Left ventricle myocardium superior (tissue), 1 donor: ENCODE measurements around the gene TTC17. TPM values are rescaled to one million over a fixed set of nuclear protein-coding genes. Genes with fewer than 3 reads are reported as not detected.
"Not testable (repeated sequence)": the region's sequence is repeated elsewhere in the genome, so short reads cannot be mapped to it uniquely, and the experiment has no call there.

Source experiments
- ATAC-seq: fragments of 200-7000 bp; cut with Tn5 transposase; one replicate; pipeline ENCODE4 v1.9.1; 2020; ENCODE audit warnings: mild to moderate bottlenecking, moderate library complexity
- DNase-seq: peaks from one replicate; pipeline ENCODE4 v3.0.0-alpha.2; 2020
- intact Hi-C: fragments of 100-400 bp; cut with micrococcal nuclease; formaldehyde crosslinking; loops from one replicate; pipeline ENCODE4 v1.11.0; 2022
- total RNA-seq: library from RNA; stranded (reverse); fragmentation: NEBNext Ultra II Directional; extraction: Animal tissue kit (Norgen Biotek cat#: 25700); gene quantifications from one replicate; pipeline ENCODE4 v1.2.1, GENCODE V29; 2021
- donor health status: DM: no; HTN: yes; CAD: no; lungs with severe emphysema.

TTC17 gene
- total RNA-seq, 1 donor from 2014 or later = 29.7 TPM

GRCh38 chr11:43440486-43440885 is 81.8 kb downstream of the TTC17 start:
- ATAC-seq (no peak), DNase-seq (no peak)
- intact Hi-C loops = no loop called here

GRCh38 chr11:43443811-43444210 is 85.1 kb downstream of the TTC17 start:
- intact Hi-C loops = no loop called here
- no peak for ATAC-seq

GRCh38 chr11:43447151-43447550 is 88.4 kb downstream of the TTC17 start:
- ATAC-seq = no peak
- no peak for DNase-seq
- intact Hi-C loops = no loop called here

More at GRCh38 chr11:43443811-43444210, 85.1 kb downstream of the TTC17 start:
- no peak for DNase-seq

- ATAC-seq = no peak
- intact Hi-C loops = no loop called here
- no peak for DNase-seq
Measured at GRCh38 chr11:43458486-43458885, 99.8 kb downstream of the TTC17 start.

GRCh38 chr11:43459246-43459645 is 100.5 kb downstream of the TTC17 start:
- ATAC-seq (no peak), DNase-seq (no peak)
- intact Hi-C loops = no loop called here

- intact Hi-C loops = no loop called here
- ATAC-seq (no peak), DNase-seq (no peak)
Measured at GRCh38 chr11:43462359-43462758, 103.6 kb downstream of the TTC17 start.

GRCh38 chr11:43467958-43468357 is 109.2 kb downstream of the TTC17 start:
- DNase-seq = no peak
- no peak for ATAC-seq
- intact Hi-C loops = no loop called here

GRCh38 chr11:43477491-43477890 is 118.8 kb downstream of the TTC17 start:
- ATAC-seq, intact Hi-C loops: not testable (repeated sequence)

GRCh38 chr11:43486141-43486540 is 127.4 kb downstream of the TTC17 start:
- ATAC-seq (no peak), DNase-seq (no peak)
- intact Hi-C loops = no loop called here

More at GRCh38 chr11:43477491-43477890, 118.8 kb downstream of the TTC17 start:
- not testable (repeated sequence) for DNase-seq

GRCh38 chr11:43489869-43490465 is 131.2 kb downstream of the TTC17 start:
- ATAC-seq (no peak), DNase-seq (no peak)
- intact Hi-C loops = no loop called here

- ATAC-seq (no peak), DNase-seq (no peak)
- intact Hi-C loops = no loop called here
Measured at GRCh38 chr11:43492701-43493100, 134.0 kb downstream of the TTC17 start.

GRCh38 chr11:43493431-43493830 is 134.7 kb downstream of the TTC17 start:
- no peak for ATAC-seq
- intact Hi-C loops = no loop called here
- no peak for DNase-seq

- DNase-seq = no peak
- intact Hi-C loops = no loop called here
- no peak for ATAC-seq
Measured at GRCh38 chr11:43497144-43497543, 138.4 kb downstream of the TTC17 start.

- ATAC-seq (no peak), DNase-seq (no peak)
- intact Hi-C loops = no loop called here
Measured at GRCh38 chr11:43498561-43498960, 139.8 kb downstream of the TTC17 start.

- DNase-seq (no peak), ATAC-seq (no peak)
- intact Hi-C loops = no loop called here
Measured at GRCh38 chr11:43503417-43503816, 144.7 kb downstream of the TTC17 start.

- ATAC-seq = peak; percentile 54
- DNase-seq = no peak
- intact Hi-C loops = no loop called here
Measured at GRCh38 chr11:43504316-43504950, 145.7 kb downstream of the TTC17 start.

- intact Hi-C loops = no loop called here
- ATAC-seq (no peak), DNase-seq (no peak)
Measured at GRCh38 chr11:43505171-43505570, 146.5 kb downstream of the TTC17 start.

GRCh38 chr11:43507171-43507570 is 148.5 kb downstream of the TTC17 start:
- DNase-seq = no peak
- ATAC-seq = no peak
- intact Hi-C loops = no loop called here

GRCh38 chr11:43508511-43508918 is 149.8 kb downstream of the TTC17 start:
- ATAC-seq (no peak), DNase-seq (no peak)
- intact Hi-C loops = no loop called here

GRCh38 chr11:43511959-43512358 is 153.2 kb downstream of the TTC17 start:
- DNase-seq (no peak), ATAC-seq (no peak)
- intact Hi-C loops = no loop called here

- intact Hi-C loops = no loop called here
- no peak for DNase-seq
- no peak for ATAC-seq
Measured at GRCh38 chr11:43515090-43515489, 156.4 kb downstream of the TTC17 start.
